Omental fat pad (tissue), 4 donors: ENCODE results near the gene APCS. TPM values are rescaled to one million over a fixed set of nuclear protein-coding genes. Genes with fewer than 3 reads are reported as not detected.

Source experiments
- ATAC-seq: fragments of 150-250 bp; one replicate; pipeline ENCODE4 v1.9.1; 2016; ENCODE audit warnings: mild to moderate bottlenecking, moderate library complexity; ENCODE audit not compliant: low FRiP score
- DNase-seq: peaks from one replicate; pipeline ENCODE4 v3.0.0-alpha.2; 2019; ENCODE audit warnings: low spot score
- CTCF ChIP-seq, 3 donors: fragments of 450-650 bp; IDR thresholded peaks; one replicate each; pipeline ENCODE4 v1.5.1; 2016 to 2017; ENCODE audit warnings: antibody characterized with exemption in 3 of 3, mild to moderate bottlenecking in 3 of 3, moderate library complexity in 2 of 3
- total RNA-seq, 4 donors: library from RNA; depleted of rRNA; stranded (reverse); fragments of >200 nt; gene quantifications; one replicate each; pipeline ENCODE4 v1.1.0, GENCODE V29; 2016

APCS gene
- total RNA-seq, 4 donors from 2014 or later: not detected

- TF ChIP-seq CTCF (IDR thresholded peaks at IDR 0.05): no peak
- no peak for ATAC-seq
Measured at GRCh38 chr1:159598196-159598595, 10.6 kb downstream of the APCS start.

GRCh38 chr1:159600894-159601293 lies 13.3 kb downstream of the APCS start:
- DNase-seq: no peak
- no peak for TF ChIP-seq CTCF (IDR thresholded peaks at IDR 0.05)
- no peak for ATAC-seq

More at GRCh38 chr1:159598196-159598595, 10.6 kb downstream of the APCS start:
- DNase-seq: no peak

- no peak for DNase-seq
- TF ChIP-seq CTCF (IDR thresholded peaks at IDR 0.05): no peak
- ATAC-seq: no peak
Measured at GRCh38 chr1:159602501-159602999, 14.9 kb downstream of the APCS start.

- no peak for TF ChIP-seq CTCF (IDR thresholded peaks at IDR 0.05)
- ATAC-seq (no peak), DNase-seq (no peak)
Measured at GRCh38 chr1:159612211-159612885, 24.7 kb downstream of the APCS start.

GRCh38 chr1:159632922-159633321 lies 45.3 kb downstream of the APCS start:
- ATAC-seq (no peak), DNase-seq (no peak)
- TF ChIP-seq CTCF (IDR thresholded peaks at IDR 0.05): no peak

Other genes starting within 250 kb of the APCS start
- not detected for gene OR10J4, start 155.6 kb upstream of the APCS start, total RNA-seq
- not detected for gene OR10J1, start 148.1 kb upstream of the APCS start, total RNA-seq
- gene OR10J5, start 51.8 kb upstream of the APCS start, total RNA-seq: not detected
- under 1 TPM in 2 of 4 donors, not detected in 2; 0.38 to 0.96 TPM for gene CRP, start 126.8 kb downstream of the APCS start, total RNA-seq
- 100 to 1,000 TPM in 2 of 4 donors, 10 to 100 TPM in 2; 93.1 to 108 (median 98.6) TPM for gene DUSP23, start 193.1 kb downstream of the APCS start, total RNA-seq
- 1 to 10 TPM in 3 of 4 donors, under 1 TPM in 1; 0.93 to 1.9 (median 1.4) TPM for gene FCRL6, start 214.5 kb downstream of the APCS start, total RNA-seq
- gene SLAMF8, start 239.0 kb downstream of the APCS start, total RNA-seq: 10 to 100 TPM in 2 of 4 donors, 1 to 10 TPM in 2; 8.9 to 36.0 (median 11.2) TPM